Muscle layer of colon (tissue), 2 donors: ENCODE results near the gene DPYD.

Experiments used
- H3K27ac ChIP-seq: one replicate; pipeline ENCODE4 v1.7.0; 2013; ENCODE audit warnings: low read depth, mild to moderate bottlenecking, low read length, moderate library complexity
- H3K27me3 ChIP-seq, 2 donors: one replicate each; pipeline ENCODE4 v1.7.0; 2013; ENCODE audit warnings: low read length in 2 of 2, mild to moderate bottlenecking in 2 of 2; ENCODE audit not compliant: insufficient read depth in 2 of 2, control insufficient read depth in 1 of 2
- H3K36me3 ChIP-seq: one replicate; pipeline ENCODE4 v1.7.0; 2013; ENCODE audit warnings: mild to moderate bottlenecking, low read length; ENCODE audit not compliant: insufficient read depth
- H3K4me1 ChIP-seq: one replicate; pipeline ENCODE4 v1.7.0; 2013; ENCODE audit warnings: mild to moderate bottlenecking, low read length; ENCODE audit not compliant: insufficient read depth
- H3K4me3 ChIP-seq, 2 donors: one replicate each; pipeline ENCODE4 v1.7.0; 2013; ENCODE audit warnings: low read length in 2 of 2, low read depth in 1 of 2, mild to moderate bottlenecking in 1 of 2, moderate library complexity in 1 of 2
- H3K9ac ChIP-seq: one replicate; pipeline ENCODE4 v1.7.0; 2013; ENCODE audit warnings: low read length
- H3K9me3 ChIP-seq: one replicate; pipeline ENCODE4 v1.7.0; 2013; ENCODE audit warnings: mild to moderate bottlenecking, low read length
- donor health status: abdominal sarcoma.
- donor health status: Adenocarcinoma of cecum.

Gene DPYD

GRCh38 chr1:97925151-97925550 is 4.3 kb upstream of the DPYD start:
- Histone ChIP-seq H3K36me3 (no peaks in the 10 kb centered on the region), H3K27ac (no peak overlapping the region), H3K4me3 (no peak overlapping the region), H3K9me3 (no peaks in the 10 kb centered on the region), H3K4me1 (no peaks in the 10 kb centered on the region), H3K27me3 (no peaks in the 10 kb centered on the region), H3K9ac (no peak overlapping the region)

GRCh38 chr1:97923811-97924210 is 3.0 kb upstream of the DPYD start:
- Histone ChIP-seq H3K27me3 (no peaks in the 10 kb centered on the region), H3K36me3 (no peaks in the 10 kb centered on the region), H3K9ac (no peak overlapping the region), H3K9me3 (no peaks in the 10 kb centered on the region), H3K27ac (no peak overlapping the region), H3K4me1 (peaks cover 6% of the 10 kb centered on the region), H3K4me3 (no peak overlapping the region)

GRCh38 chr1:97920276-97920831 is 480 bp downstream of the DPYD start:
- Histone ChIP-seq H3K27me3 (no peaks in the 10 kb centered on the region), H3K9ac (peak overlapping the region; percentile 85), H3K36me3 (no peaks in the 10 kb centered on the region), H3K4me3 (peak overlapping the region; percentile 72 to 96), H3K27ac (peak overlapping the region; percentile 43), H3K9me3 (no peaks in the 10 kb centered on the region), H3K4me1 (peaks cover 23% of the 10 kb centered on the region)

GRCh38 chr1:97919585-97920261 is 1.1 kb downstream of the DPYD start:
- Histone ChIP-seq H3K4me1 (peaks cover 23% of the 10 kb centered on the region), H3K4me3 (peak overlapping the region; percentile 72 to 96), H3K9ac (peak overlapping the region; percentile 85), H3K36me3 (no peaks in the 10 kb centered on the region), H3K27me3 (no peaks in the 10 kb centered on the region), H3K27ac (peak overlapping the region; percentile 43), H3K9me3 (no peaks in the 10 kb centered on the region)

GRCh38 chr1:97918961-97919360 is 1.9 kb downstream of the DPYD start:
- no peak overlapping the region for H3K9ac ChIP-seq
- H3K4me1 ChIP-seq: peaks cover 23% of the 10 kb centered on the region
- H3K27me3 ChIP-seq: no peaks in the 10 kb centered on the region
- H3K4me3 ChIP-seq: peak overlapping the region in 1 of 2 donors; percentile 96
- H3K9me3 ChIP-seq: no peaks in the 10 kb centered on the region
- no peak overlapping the region for H3K27ac ChIP-seq
- no peaks in the 10 kb centered on the region for H3K36me3 ChIP-seq

- no peak overlapping the region for H3K27ac ChIP-seq
- H3K36me3 ChIP-seq: no peaks in the 10 kb centered on the region
- no peaks in the 10 kb centered on the region for H3K27me3 ChIP-seq
- no peak overlapping the region for H3K9ac ChIP-seq
- H3K9me3 ChIP-seq: no peaks in the 10 kb centered on the region
- no peak overlapping the region for H3K4me3 ChIP-seq
- H3K4me1 ChIP-seq: peaks cover 14% of the 10 kb centered on the region
Measured at GRCh38 chr1:97913506-97914139, 7.2 kb downstream of the DPYD start.

GRCh38 chr1:97911266-97912215 is 9.3 kb downstream of the DPYD start:
- no peaks in the 10 kb centered on the region for H3K4me1 ChIP-seq
- no peak overlapping the region for H3K9ac ChIP-seq
- no peaks in the 10 kb centered on the region for H3K9me3 ChIP-seq
- H3K27me3 ChIP-seq: no peaks in the 10 kb centered on the region
- no peak overlapping the region for H3K4me3 ChIP-seq
- H3K36me3 ChIP-seq: no peaks in the 10 kb centered on the region
- H3K27ac ChIP-seq: no peak overlapping the region

- no peaks in the 10 kb centered on the region for H3K36me3 ChIP-seq
- H3K27ac ChIP-seq: no peak overlapping the region
- H3K4me1 ChIP-seq: peaks cover 4% of the 10 kb centered on the region
- no peaks in the 10 kb centered on the region for H3K27me3 ChIP-seq
- no peaks in the 10 kb centered on the region for H3K9me3 ChIP-seq
- no peak overlapping the region for H3K4me3 ChIP-seq
- no peak overlapping the region for H3K9ac ChIP-seq
Measured at GRCh38 chr1:97909266-97909665, 11.6 kb downstream of the DPYD start.

- Histone ChIP-seq H3K4me1 (peaks cover 13% of the 10 kb centered on the region), H3K4me3 (no peak overlapping the region), H3K9ac (no peak overlapping the region), H3K9me3 (no peaks in the 10 kb centered on the region), H3K27me3 (no peaks in the 10 kb centered on the region), H3K27ac (no peak overlapping the region), H3K36me3 (no peaks in the 10 kb centered on the region)
Measured at GRCh38 chr1:97907886-97908285, 12.9 kb downstream of the DPYD start.

- H3K9me3 ChIP-seq: no peaks in the 10 kb centered on the region
- H3K36me3 ChIP-seq: no peaks in the 10 kb centered on the region
- no peak overlapping the region for H3K9ac ChIP-seq
- peaks cover 17% of the 10 kb centered on the region for H3K4me1 ChIP-seq
- no peaks in the 10 kb centered on the region for H3K27me3 ChIP-seq
- no peak overlapping the region for H3K27ac ChIP-seq
- H3K4me3 ChIP-seq: no peak overlapping the region
Measured at GRCh38 chr1:97906567-97907241, 14.1 kb downstream of the DPYD start.
